GM04504 (cell line): ENCODE data around the gene CEP63.
"Not testable (repeated sequence)": the region's sequence is repeated elsewhere in the genome, so short reads cannot be mapped to it uniquely, and the experiment has no call there.

ENCODE experiments used
- DNase-seq: peaks from one replicate; pipeline ENCODE4 v3.0.0-alpha.2; 2012; ENCODE audit warnings: low read depth

The CEP63 gene

DNA sequence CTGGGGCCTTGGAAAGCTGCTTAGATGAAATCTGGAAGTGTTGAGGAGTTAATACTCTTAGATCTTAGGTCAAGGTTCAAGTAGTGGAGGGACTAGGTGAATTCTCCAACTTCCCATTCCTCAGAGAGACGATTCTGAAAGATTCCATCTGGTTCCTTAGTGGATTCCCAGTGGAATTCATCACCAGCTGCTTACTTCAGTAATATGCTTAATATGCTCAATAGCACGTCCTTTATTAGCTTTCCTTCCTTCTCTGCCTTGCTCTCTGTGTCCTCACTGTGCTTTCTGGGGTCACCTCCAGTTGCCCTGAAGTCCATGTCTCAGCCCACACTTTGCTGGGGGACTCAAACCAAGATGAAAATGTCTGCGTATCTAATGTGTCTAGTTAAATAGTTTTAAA lies 31.0 kb downstream of the CEP63 start:
- no peak for DNase-seq

DNA sequence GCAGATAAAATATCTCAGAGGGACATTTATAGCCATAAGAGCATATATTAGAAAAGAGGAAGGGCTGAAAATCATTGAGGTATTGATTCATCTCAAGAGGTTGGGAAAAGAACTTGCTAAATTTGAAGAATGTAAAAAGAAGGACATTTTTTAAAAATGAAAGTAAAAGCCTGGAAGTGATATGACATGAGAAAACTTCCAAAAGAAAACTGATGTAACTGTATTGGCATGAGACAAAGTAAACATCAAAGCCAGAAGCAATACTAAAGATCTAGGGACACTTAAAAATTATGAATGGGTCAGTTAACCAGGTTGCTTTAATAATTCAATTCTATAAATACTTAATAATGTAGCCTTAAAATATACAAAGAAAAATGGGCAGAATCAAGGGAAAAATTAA lies 31.9 kb downstream of the CEP63 start:
- DNase-seq = no peak

DNA sequence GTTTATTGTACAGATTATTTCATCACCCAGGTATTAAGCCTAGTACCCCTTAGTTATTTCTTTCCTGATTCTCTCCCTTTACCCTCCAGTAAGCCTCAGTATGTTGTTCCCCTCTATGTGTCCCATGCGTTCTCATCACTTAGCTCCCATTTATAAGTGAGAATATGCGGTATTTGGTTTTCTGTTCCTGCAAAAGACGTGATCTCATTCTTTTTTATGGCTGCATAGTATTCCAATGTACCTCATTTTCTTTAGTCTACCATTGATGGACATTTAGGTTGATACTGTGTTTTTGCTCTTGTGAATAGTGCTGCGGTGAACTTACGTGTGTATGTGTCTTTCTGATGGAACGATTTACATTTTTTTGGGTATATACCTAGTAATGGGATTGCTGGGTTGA lies 36.7 kb downstream of the CEP63 start:
- no peak for DNase-seq

- no peak for DNase-seq
These were observed 39.4 kb downstream of the CEP63 start for GRCh38 chr3:134525293-134525692.

DNA sequence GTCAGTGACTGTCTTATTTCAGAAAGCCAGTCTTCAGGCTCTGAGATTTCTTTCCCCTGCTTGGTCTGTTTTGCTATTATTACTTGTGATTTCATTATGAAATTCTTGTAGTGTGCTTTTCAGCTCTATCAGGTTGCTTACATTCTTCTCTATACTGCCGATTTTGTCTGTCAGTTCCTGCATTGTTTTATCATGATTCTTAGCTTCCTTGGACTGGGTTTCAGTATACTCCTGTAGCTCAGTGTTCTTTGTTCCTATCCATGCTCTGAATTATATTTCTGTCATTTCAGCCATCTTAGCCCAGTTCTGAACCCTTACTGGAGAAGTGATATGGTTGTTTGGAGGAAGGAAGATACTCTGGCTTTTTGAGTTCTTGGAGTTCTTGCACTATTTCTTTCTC lies 40.5 kb downstream of the CEP63 start:
- no peak for DNase-seq

- no peak for DNase-seq
These were observed 41.2 kb downstream of the CEP63 start for GRCh38 chr3:134527037-134527436.

DNA sequence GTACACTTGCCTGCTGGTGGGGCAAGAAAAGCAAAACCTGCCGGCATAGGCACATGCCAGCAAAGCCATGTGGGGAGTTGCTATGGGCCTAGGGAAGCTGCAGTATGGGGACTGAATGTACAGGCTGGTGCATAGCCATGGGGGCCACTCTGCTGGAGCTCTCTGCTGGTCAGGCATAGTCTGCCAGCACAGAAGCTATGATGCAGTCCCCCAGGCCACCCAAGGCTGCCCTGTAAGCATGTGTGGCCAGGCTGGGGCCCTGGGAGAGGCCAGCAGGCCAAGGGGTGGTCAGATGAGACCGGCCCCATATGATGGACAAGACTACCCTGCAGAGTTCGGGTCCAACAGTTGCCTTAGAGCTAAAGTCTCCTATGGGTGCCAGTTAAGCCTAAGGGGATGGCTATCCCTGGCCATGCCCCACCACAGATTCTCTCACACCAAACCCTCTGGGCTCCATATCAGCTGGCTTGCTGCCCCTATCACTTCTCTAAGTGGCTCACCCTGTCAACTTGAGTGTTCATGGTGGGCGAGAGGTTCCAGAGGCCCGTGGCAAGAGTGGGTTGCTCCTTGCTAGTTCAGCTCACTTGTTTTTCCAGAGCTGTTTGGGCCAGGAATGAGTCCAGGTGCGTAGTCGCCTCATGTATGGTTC lies 41.8 kb downstream of the CEP63 start:
- no peak for DNase-seq

- DNase-seq = no peak
These were observed 47.6 kb downstream of the CEP63 start for GRCh38 chr3:134533493-134533892.

DNA sequence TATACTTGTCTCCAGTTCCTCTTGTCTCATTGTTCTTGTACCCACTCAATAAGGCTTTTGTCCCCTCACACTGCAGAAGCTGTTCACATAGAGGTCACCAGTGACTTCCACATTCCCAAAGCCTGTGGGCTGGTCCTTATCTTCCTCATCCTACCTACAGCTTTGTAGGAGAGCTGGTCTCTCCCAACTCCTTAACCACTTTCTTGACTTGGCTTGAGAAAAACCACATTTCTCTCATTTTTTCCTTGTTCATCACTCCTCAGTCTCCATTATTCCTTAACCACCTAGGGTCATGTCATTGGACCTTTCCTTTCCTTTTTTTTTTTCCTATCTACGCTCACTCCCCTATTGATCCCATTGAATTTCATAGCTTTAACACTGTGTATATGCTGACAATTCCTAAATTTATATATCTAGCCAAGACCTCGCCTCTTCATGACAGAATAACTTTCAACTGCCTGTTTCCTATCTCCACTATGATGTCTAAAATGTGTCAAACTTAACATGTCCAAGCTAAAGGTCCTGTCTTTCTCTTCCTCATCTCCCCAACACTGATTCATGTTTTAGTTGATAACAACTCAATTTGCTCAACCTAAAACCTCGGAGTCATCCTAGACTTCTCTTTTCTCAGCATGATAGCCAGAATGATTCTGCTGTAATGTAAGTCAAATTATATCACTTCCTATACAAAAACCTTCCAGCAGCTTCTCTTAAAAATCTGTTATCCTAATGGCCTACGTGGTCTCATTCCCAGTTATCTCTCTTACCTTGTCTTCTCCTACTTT lies 49.5 kb downstream of the CEP63 start:
- DNase-seq = no peak

DNA sequence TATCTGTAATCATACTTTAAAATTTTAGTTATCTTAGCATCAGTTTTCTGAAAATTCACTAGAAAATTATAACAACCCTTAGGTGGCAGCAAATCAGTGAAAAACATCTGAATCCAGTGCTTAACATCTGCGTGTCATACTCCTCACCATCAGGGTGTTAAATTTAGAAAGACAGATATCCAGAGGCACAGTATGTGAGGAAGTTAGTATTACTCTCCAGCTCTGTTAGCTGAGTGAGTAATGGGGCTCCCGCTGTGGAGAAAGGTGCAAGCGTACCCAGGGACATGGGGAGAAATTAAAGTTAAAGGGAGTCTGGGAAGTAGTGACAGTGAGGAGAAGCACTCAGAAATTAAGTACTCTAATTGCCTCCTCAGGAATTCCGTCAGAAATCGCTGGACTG lies 50.9 kb downstream of the CEP63 start:
- no peak for DNase-seq

DNA sequence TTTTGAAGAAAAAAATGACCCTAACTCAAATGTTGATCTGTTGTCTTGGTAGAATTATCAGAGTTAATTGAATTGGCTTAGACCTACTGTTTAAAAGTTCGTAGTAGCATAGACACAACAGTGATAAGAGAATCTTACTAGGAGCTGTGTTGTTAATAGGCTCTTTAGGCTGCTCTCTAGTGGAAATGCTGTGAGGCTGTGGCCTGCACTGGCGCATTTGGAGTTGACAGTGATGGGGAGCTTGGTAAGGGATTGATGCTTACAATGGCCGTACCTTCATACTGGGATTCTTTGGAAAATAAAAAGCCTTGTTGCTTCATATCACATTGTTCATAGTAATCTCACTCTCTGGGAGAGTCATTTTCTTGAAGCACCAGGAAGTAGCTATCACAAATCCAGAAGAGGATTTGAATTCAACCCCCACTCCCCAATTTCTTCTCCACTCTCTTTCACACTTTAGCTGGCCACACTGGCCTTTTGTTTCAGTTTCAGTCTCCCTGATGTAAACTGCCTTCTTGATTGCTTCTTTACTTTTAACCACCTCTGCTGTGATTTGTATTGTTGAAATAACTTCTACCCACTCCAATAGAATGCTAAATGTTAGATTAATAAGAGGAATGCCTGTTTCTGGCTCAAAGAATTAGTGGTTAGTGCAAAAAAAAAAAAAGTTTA lies 56.6 kb downstream of the CEP63 start:
- DNase-seq = no peak

- no peak for DNase-seq
These were observed 57.3 kb downstream of the CEP63 start for GRCh38 chr3:134543113-134543512.

DNA sequence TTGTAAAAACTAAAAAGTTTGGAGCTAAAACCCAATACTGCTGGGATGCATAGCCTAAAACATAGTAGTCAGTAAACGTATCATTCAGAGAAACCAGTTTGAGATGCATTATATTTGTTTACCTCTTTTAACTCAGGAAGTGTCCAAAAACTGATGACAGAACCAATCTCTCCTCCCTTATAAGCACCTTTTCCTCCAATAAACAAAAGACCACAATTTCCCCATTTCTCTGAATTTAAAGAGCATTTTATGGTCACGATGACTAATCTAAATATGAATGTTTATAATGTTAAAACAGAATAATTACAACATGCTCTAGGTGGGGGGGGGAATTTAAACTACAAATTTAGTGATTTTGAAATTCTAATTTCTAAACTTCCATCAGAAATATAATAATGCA lies 58.5 kb downstream of the CEP63 start:
- DNase-seq = no peak

DNA sequence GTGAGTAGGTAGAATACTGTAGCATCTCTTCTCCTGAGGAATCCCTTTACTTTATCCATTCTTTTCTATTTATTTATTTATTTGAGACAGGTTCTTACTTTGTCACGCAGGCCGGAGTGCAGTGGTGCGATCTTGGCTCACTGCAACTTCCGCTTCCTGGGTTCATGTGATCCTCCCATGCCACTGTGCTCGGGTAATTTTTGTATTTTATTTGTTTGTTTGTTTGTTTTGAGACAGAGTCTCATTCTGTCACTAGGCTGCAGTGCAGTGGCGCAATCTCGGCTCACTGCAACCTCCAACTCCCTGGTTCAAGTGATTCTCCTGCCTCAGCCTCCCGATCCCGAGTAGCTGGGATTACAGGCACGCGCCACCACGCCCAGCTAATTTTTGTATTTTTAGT lies 58.9 kb downstream of the CEP63 start:
- DNase-seq = not testable (repeated sequence)

DNA sequence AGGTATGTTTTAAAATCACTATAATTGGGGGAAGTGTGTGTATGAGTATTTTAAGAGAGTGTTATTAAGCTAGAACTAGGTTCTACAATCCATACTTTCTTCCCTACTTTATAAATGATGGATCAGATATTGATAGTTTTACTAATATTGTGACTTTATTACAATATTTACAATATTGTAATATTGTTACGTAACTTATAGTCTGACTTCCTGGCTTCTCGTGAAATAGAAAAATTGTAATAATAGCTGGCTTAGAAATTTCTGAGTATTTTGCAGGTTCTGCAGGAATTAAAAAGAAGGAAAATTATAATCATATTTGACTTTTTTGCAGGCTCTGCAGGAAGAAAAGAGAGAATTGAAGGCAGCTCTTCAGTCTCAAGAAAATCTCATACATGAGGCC lies 60.0 kb downstream of the CEP63 start:
- no peak for DNase-seq

- no peak for DNase-seq
These were observed 66.9 kb downstream of the CEP63 start for GRCh38 chr3:134552784-134553183.

DNA sequence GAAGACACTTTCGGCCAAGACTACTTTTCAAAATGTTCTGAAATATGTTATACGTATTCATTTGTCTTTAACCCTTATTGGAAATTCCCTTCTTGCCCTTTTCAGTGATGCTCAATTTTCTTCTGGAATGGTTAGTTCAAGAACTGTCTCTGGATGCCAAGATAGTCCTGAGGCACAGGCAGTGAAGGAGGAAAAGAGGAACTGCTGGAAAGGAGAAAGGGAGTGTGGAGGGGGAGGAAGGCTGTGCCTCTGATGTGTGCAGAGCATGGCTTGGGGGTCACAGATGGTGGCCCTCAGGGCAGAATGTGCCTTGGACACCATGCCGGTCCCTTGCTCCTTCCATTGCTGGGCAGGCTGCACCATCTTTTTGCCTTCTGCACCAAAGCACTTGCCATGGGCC lies 73.7 kb downstream of the CEP63 start:
- DNase-seq = no peak

GRCh38 chr3:134562055-134562454 lies 76.2 kb downstream of the CEP63 start:
- no peak for DNase-seq

GRCh38 chr3:134563601-134564000 lies 77.7 kb downstream of the CEP63 start:
- DNase-seq = no peak

DNA sequence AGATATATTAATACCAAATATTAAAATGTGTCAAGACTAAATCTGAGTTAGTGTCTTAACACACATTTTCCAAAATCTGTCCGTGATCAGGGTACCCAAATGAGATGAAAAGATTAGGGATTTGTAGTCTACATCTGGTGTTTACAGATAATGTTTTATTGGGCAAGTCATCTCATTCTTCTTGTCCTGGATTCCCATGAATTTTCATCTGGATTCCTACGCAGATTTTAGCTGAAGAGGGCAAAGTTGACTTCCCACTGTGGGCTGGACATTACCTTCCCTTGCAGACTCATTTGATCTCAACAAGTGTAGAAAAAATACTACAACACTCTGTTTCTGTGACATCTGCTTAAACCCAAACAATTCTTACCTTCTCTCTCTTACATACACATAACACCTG lies 79.1 kb downstream of the CEP63 start:
- no peak for DNase-seq

DNA sequence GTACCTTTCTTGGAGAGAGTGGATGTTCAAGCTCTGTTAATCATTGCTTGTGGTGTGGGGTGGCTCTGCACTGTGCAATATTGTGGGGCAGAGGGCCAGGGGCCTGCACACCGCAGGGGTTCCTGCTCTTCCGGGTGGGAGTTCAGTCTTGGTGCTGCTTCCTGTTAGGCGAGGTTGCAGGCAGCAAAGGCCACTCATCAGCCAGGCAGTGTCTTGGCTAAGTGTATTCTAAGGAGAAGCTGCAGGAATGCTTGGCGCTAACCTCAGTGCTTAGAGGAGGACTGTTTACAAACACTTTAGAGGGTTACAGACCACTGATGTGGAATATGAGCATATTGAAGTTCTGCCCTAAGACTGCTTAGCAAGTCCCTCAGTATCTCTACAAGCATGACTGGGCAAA lies 81.7 kb downstream of the CEP63 start:
- DNase-seq = no peak

DNA sequence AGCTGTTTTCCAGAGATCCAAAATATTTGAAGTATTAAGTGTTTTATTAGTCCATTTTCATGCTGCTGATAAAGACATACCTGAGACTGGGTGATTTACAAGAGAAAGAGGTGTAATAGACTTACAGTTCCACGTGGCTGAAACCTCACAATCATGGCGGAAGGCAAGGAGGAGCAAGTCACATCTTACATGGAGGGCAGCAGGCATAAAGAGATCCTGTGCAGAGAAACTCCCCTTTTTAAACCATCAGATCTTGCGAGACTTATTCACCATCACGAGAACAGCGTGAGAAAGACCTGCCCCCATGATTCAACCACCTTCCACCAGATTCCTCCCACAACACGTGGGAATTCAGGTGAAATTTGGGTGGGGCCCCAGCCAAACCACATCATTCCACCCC lies 82.9 kb downstream of the CEP63 start:
- DNase-seq = no peak

GRCh38 chr3:134569899-134570298 lies 84.0 kb downstream of the CEP63 start:
- DNase-seq = not testable (repeated sequence)
